OCI-LY7 (cell line): ENCODE measurements around the gene APPBP2. TPM values are rescaled to one million over a fixed set of nuclear protein-coding genes. Genes with fewer than 3 reads are reported as not detected.

ENCODE experiments used
- BruUV-seq: library from RNA; stranded (reverse); fragments of 400-500 nt; replicated peaks from 2 replicates; lab custom pipeline; 2021; lab: Mats Ljungman, UMichigan
- CTCF ChIA-PET: fragments of 300-600 bp; sonication (Branson Sonifier 250); formaldehyde crosslinking; loops from one replicate; lab custom pipeline; 2022; ENCODE audit warnings: antibody characterized with exemption; ENCODE audit not compliant: unreplicated experiment; lab: Charles Lee
- POLR2A ChIA-PET: fragments of 300-600 bp; sonication (Branson Sonifier 250); formaldehyde crosslinking; loops from one replicate; lab custom pipeline; 2022; ENCODE audit warnings: antibody characterized with exemption; lab: Charles Lee
- DNase-seq: peaks from one replicate; pipeline ENCODE4 v3.0.0-alpha.2; 2015; ENCODE audit warnings: low spot score
- H2AFZ ChIP-seq: fragments of 200-600 bp; sonication (generic), shearing (Covaris generic); 2 replicates; pipeline ENCODE4 v1.6.1; 2014; ENCODE audit warnings: mild to moderate bottlenecking, antibody characterized with exemption, low read length, moderate library complexity
- H3K27ac ChIP-seq: fragments of 200-600 bp; sonication (generic); 2 replicates; pipeline ENCODE4 v1.5.1; 2014; ENCODE audit warnings: mixed run types, low read depth, mild to moderate bottlenecking, moderate library complexity, low read length, inconsistent platforms; ENCODE audit not compliant: poor library complexity, severe bottlenecking
- H3K36me3 ChIP-seq: fragments of 200-600 bp; sonication (generic); 2 replicates; pipeline ENCODE4 v1.6.1; 2014; ENCODE audit warnings: mild to moderate bottlenecking, antibody characterized with exemption, low read length, moderate library complexity, mixed read lengths; ENCODE audit not compliant: insufficient read depth
- H3K4me1 ChIP-seq: fragments of 200-600 bp; sonication (generic); 2 replicates; pipeline ENCODE4 v1.5.1; 2014; ENCODE audit warnings: mild to moderate bottlenecking, low read length; ENCODE audit not compliant: insufficient read depth, poor library complexity, severe bottlenecking
- H3K4me2 ChIP-seq: fragments of 200-600 bp; sonication (generic); 2 replicates; pipeline ENCODE4 v1.6.1; 2014; ENCODE audit warnings: mild to moderate bottlenecking, low read length
- H3K4me3 ChIP-seq: fragments of 200-600 bp; sonication (generic); 2 replicates; pipeline ENCODE4 v1.5.1; 2014; ENCODE audit warnings: mild to moderate bottlenecking, low read depth, low read length; ENCODE audit not compliant: poor library complexity, severe bottlenecking
- H3K79me2 ChIP-seq: fragments of 200-600 bp; sonication (generic); 2 replicates; pipeline ENCODE4 v1.6.1; 2016; ENCODE audit warnings: low read depth, mild to moderate bottlenecking, low read length, moderate library complexity, mixed read lengths; ENCODE audit not compliant: insufficient read depth
- H3K9me2 ChIP-seq: fragments of 200-600 bp; sonication (generic); 2 replicates; pipeline ENCODE4 v1.6.1; 2016; ENCODE audit warnings: mild to moderate bottlenecking, low read length, mixed read lengths; ENCODE audit not compliant: insufficient read depth
- H3K9me3 ChIP-seq: fragments of 200-600 bp; sonication (generic); 2 replicates; pipeline ENCODE4 v1.6.1; 2014; ENCODE audit warnings: mild to moderate bottlenecking, mixed run types, low read length, mixed read lengths
- H4K20me1 ChIP-seq: fragments of 200-600 bp; sonication (generic); 2 replicates; pipeline ENCODE4 v1.6.1; 2014; ENCODE audit warnings: mild to moderate bottlenecking, antibody characterized with exemption, low read length, moderate library complexity, mixed read lengths; ENCODE audit not compliant: insufficient read depth
- EZH2phosphoT487 ChIP-seq: fragments of 200-600 bp; sonication (generic); IDR thresholded peaks from 2 replicates; pipeline ENCODE4 v1.6.1; 2018; ENCODE audit warnings: low read depth, borderline replicate concordance, mild to moderate bottlenecking, mixed run types, antibody characterized with exemption, low read length, moderate library complexity, mixed read lengths
- intact Hi-C: fragments of 100-400 bp; cut with micrococcal nuclease; formaldehyde crosslinking; loops from one replicate; pipeline ENCODE4 v1.10.0; 2022; ENCODE audit not compliant: unreplicated experiment
- total RNA-seq, 2 experiments: library from RNA; depleted of rRNA in 1 of 2; stranded (reverse); fragments of >200 nt in 1 of 2; shearing (Covaris generic) in 1 of 2; gene quantifications; 2 replicates each; pipeline ENCODE4 v1.2.3, GENCODE V29; 2014 to 2022
- TF ChIP-seq, protein P1 (sequence below): fragments of 200-600 bp; sonication (generic); conservative IDR thresholded peaks from 2 replicates; pipeline ENCODE4 v1.5.1; 2014; ENCODE audit warnings: mild to moderate bottlenecking, antibody characterized with exemption, low read length, moderate library complexity, mixed read lengths

APPBP2 gene
- total RNA-seq, 2 experiments from 2014 or later: 11.8 to 28.1 TPM

GRCh38 chr17:60473788-60474187 is 52.3 kb downstream of the APPBP2 start:
- Histone ChIP-seq H3K4me3 (no peak overlapping the region), H3K9me3 (peaks cover 6% of the 10 kb centered on the region), H3K36me3 (peaks cover 49% of the 10 kb centered on the region), H3K4me2 (no peak overlapping the region), H4K20me1 (no peaks in the 10 kb centered on the region), H2AFZ (no peak overlapping the region), H3K79me2 (no peaks in the 10 kb centered on the region), H3K4me1 (peaks cover 8% of the 10 kb centered on the region), H3K9me2 (no peaks in the 10 kb centered on the region), H3K27ac (no peak overlapping the region)
- BruUV-seq: no TSS peak
- TF ChIP-seq EZH2phosphoT487: no peak
- TF ChIP-seq, protein P1, sequence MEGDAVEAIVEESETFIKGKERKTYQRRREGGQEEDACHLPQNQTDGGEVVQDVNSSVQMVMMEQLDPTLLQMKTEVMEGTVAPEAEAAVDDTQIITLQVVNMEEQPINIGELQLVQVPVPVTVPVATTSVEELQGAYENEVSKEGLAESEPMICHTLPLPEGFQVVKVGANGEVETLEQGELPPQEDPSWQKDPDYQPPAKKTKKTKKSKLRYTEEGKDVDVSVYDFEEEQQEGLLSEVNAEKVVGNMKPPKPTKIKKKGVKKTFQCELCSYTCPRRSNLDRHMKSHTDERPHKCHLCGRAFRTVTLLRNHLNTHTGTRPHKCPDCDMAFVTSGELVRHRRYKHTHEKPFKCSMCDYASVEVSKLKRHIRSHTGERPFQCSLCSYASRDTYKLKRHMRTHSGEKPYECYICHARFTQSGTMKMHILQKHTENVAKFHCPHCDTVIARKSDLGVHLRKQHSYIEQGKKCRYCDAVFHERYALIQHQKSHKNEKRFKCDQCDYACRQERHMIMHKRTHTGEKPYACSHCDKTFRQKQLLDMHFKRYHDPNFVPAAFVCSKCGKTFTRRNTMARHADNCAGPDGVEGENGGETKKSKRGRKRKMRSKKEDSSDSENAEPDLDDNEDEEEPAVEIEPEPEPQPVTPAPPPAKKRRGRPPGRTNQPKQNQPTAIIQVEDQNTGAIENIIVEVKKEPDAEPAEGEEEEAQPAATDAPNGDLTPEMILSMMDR: no peak
- intact Hi-C loops: no loop called here
- DNase-seq: no peak
- POLR2A ChIA-PET: interaction anchor here (0.7 kb wide), 3 partner anchors 18 to 837 kb away, joined by 3 read pairs; no protein-coding TSS in a partner anchor
- CTCF ChIA-PET: no interaction called here

GRCh38 chr17:60472449-60472848 is 53.6 kb downstream of the APPBP2 start:
- H3K4me3 ChIP-seq: no peak overlapping the region
- POLR2A ChIA-PET: no interaction called here
- peaks cover 6% of the 10 kb centered on the region for H3K9me3 ChIP-seq
- no TSS peak for BruUV-seq
- H3K4me1 ChIP-seq: peaks cover 8% of the 10 kb centered on the region
- no peak overlapping the region for H2AFZ ChIP-seq
- CTCF ChIA-PET: no interaction called here
- H3K36me3 ChIP-seq: peaks cover 53% of the 10 kb centered on the region
- H3K27ac ChIP-seq: no peak overlapping the region
- DNase-seq: no peak
- no peaks in the 10 kb centered on the region for H4K20me1 ChIP-seq
- TF ChIP-seq EZH2phosphoT487: no peak
- TF ChIP-seq, protein P1: no peak
- H3K4me2 ChIP-seq: no peak overlapping the region
- H3K9me2 ChIP-seq: no peaks in the 10 kb centered on the region
- H3K79me2 ChIP-seq: no peaks in the 10 kb centered on the region
- intact Hi-C loops: no loop called here

- no peak overlapping the region for H3K27ac ChIP-seq
- CTCF ChIA-PET: no interaction called here
- no peaks in the 10 kb centered on the region for H4K20me1 ChIP-seq
- intact Hi-C loops: no loop called here
- no peak for TF ChIP-seq EZH2phosphoT487
- TF ChIP-seq, protein P1: no peak
- H3K9me3 ChIP-seq: peaks cover 6% of the 10 kb centered on the region
- no peak overlapping the region for H3K4me2 ChIP-seq
- H3K9me2 ChIP-seq: no peaks in the 10 kb centered on the region
- peaks cover 50% of the 10 kb centered on the region for H3K36me3 ChIP-seq
- no TSS peak for BruUV-seq
- H3K4me3 ChIP-seq: no peak overlapping the region
- no peak overlapping the region for H2AFZ ChIP-seq
- peaks cover 8% of the 10 kb centered on the region for H3K4me1 ChIP-seq
- POLR2A ChIA-PET: no interaction called here
- DNase-seq: no peak
- no peaks in the 10 kb centered on the region for H3K79me2 ChIP-seq
Measured at GRCh38 chr17:60471451-60471850, 54.6 kb downstream of the APPBP2 start.
